Measurements from ENCODE around the gene CNTLN. TPM values are rescaled to one million over a fixed set of nuclear protein-coding genes. Genes with fewer than 3 reads are reported as not detected.

Gene CNTLN
- total and polyA plus RNA-seq, 2 of the 8 experiments (the other 6 are each of a cell fraction or from before 2014, with no cell fraction given) = 4.8 to 10.8 TPM

DNA sequence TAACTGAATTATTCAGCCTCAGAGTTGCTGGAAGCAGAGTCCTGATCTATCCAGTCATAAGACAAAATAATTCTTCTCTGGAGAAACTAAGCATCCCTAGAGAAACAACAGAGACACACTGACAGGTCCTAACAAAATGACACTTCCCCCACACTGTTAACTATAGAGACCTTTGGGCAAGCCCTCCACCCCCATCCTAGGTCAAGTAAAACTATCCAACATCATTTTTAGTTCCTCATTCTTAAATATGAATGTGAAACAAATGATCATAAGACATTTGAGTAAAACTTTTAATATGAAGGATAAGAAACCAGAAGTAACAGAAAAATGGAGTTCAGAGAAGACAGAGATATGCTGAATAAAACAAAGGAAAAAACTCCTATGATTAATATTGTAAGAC lies 30.9 kb downstream of the CNTLN start:
- CTCF ChIA-PET (ENCODE audit: partially characterized antibody) = no interaction called here

More for the DNA sequence above, 30.9 kb downstream of the CNTLN start:
- DNase-seq (ENCODE audit: low read depth in 1 of 2, low spot score in 2 of 2) (no peak), FAIRE-seq (no peak)
- Histone ChIP-seq H3K9me3 (ENCODE audit: insufficient read depth in 2 of 2, low read depth in 1 of 2, low read length in 1 of 2) (no peaks in the 10 kb centered on the region), H3K4me3 (ENCODE audit: extremely low read depth in 1 of 4, insufficient read depth in 2 of 4, low read depth in 3 of 4, low read length in 4 of 4) (no peak overlapping the region), H3K56ac (replicated peaks; ENCODE audit: insufficient read length, low read depth, low read length) (no peak overlapping the region), H3K4me2 (ENCODE audit: insufficient read depth in 1 of 2, low read depth in 2 of 2, low read length in 2 of 2) (no peak overlapping the region), H3K23ac (ENCODE audit: insufficient read length) (no peak overlapping the region), H3K79me2 (ENCODE audit: control insufficient read depth in 1 of 2, insufficient read depth in 2 of 2, low read length in 2 of 2) (0 out of 4 replicates have a peak, but pooled peaks cover 0 to 7% of the 10 kb centered on the region in 2 experiments), H3K27me3 (replicated peaks in 1 of 4; ENCODE audit: control insufficient read depth in 3 of 4, extremely low read depth in 1 of 4, insufficient read depth in 3 of 4, low read length in 3 of 4) (no peaks in the 10 kb centered on the region), H3K79me1 (ENCODE audit: low read depth, low read length) (no peaks in the 10 kb centered on the region), H3K23me2 (ENCODE audit: low read depth, low read length) (no peaks in the 10 kb centered on the region), H2BK20ac (ENCODE audit: low read length) (no peak overlapping the region), H2BK15ac (ENCODE audit: low read length) (no peak overlapping the region), H4K5ac (ENCODE audit: insufficient read length, low read depth, low read length) (no peak overlapping the region), H4K20me1 (replicated peaks in 1 of 2; ENCODE audit: control insufficient read depth in 1 of 2, insufficient read depth in 2 of 2, low read length in 2 of 2) (no peaks in the 10 kb centered on the region), H2AFZ (ENCODE audit: low read length) (no peak overlapping the region), H2BK120ac (replicated peaks; ENCODE audit: low read depth, low read length) (no peak overlapping the region), H3K9ac (replicated peaks in 1 of 4; ENCODE audit: extremely low read depth in 1 of 4, low read depth in 3 of 4, low read length in 3 of 4) (no peak overlapping the region), H2BK5ac (ENCODE audit: low read depth, low read length) (no peak overlapping the region), H3K18ac (ENCODE audit: extremely low read depth, low read length) (no peak overlapping the region), H2BK12ac (ENCODE audit: low read depth, low read length) (no peak overlapping the region), H3K14ac (ENCODE audit: insufficient read length) (no peak overlapping the region), H3K36me3 (ENCODE audit: control insufficient read depth in 2 of 4, insufficient read depth in 4 of 4, low read length in 3 of 4) (no peaks in the 10 kb centered on the region), H2AK5ac (ENCODE audit: low read depth, low read length) (no peak overlapping the region), H4K8ac (ENCODE audit: extremely low read depth, insufficient read depth, low read length) (no peak overlapping the region), H3K27ac (ENCODE audit: low read depth, low read length) (no peak overlapping the region), H4K91ac (replicated peaks; ENCODE audit: insufficient read length, low read length) (no peak overlapping the region), H3K4ac (replicated peaks; ENCODE audit: insufficient read length, low read depth, low read length) (no peak overlapping the region), H3K4me1 (replicated peaks in 1 of 4; ENCODE audit: control insufficient read depth in 3 of 4, insufficient read depth in 4 of 4, low read length in 3 of 4) (no peaks in the 10 kb centered on the region)
- TF ChIP-seq TAF7 (optimal IDR thresholded peaks at IDR 0.05; ENCODE audit: borderline replicate concordance, low read depth, low read length) (no peak), KDM5A (IDR thresholded peaks at IDR 0.05; ENCODE audit: low read length) (no peak), FOSL1 (IDR thresholded peaks at IDR 0.05; ENCODE audit: insufficient read depth, low read depth, low read length) (no peak), SAP30 (IDR thresholded peaks at IDR 0.05; ENCODE audit: insufficient read depth, insufficient replicate concordance, low read length) (no peak), CBX5 (IDR thresholded peaks at IDR 0.05; ENCODE audit: low read depth, low read length) (no peak), GTF2F1 (IDR thresholded peaks at IDR 0.05; ENCODE audit: borderline replicate concordance, low read depth, low read length) (no peak), HDAC2 (IDR thresholded peaks at IDR 0.05; ENCODE audit: borderline replicate concordance in 1 of 2, low read depth in 2 of 2, low read length in 2 of 2) (no peak)
- TF ChIP-seq, protein P1, sequence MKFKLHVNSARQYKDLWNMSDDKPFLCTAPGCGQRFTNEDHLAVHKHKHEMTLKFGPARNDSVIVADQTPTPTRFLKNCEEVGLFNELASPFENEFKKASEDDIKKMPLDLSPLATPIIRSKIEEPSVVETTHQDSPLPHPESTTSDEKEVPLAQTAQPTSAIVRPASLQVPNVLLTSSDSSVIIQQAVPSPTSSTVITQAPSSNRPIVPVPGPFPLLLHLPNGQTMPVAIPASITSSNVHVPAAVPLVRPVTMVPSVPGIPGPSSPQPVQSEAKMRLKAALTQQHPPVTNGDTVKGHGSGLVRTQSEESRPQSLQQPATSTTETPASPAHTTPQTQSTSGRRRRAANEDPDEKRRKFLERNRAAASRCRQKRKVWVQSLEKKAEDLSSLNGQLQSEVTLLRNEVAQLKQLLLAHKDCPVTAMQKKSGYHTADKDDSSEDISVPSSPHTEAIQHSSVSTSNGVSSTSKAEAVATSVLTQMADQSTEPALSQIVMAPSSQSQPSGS (IDR thresholded peaks at IDR 0.05; ENCODE audit: low read length) = no peak
- TF ChIP-seq, protein P2, sequence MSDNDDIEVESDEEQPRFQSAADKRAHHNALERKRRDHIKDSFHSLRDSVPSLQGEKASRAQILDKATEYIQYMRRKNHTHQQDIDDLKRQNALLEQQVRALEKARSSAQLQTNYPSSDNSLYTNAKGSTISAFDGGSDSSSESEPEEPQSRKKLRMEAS (IDR thresholded peaks at IDR 0.05) = no peak
- POLR2A ChIA-PET (ENCODE audit: partially characterized antibody) = no interaction called here
